ENCODE results near the gene IGSF22. TPM values are rescaled to one million over a fixed set of nuclear protein-coding genes. Genes with fewer than 3 reads are reported as not detected.

The IGSF22 gene
- total RNA-seq, 1 experiment from 2014 or later: not detected

DNA sequence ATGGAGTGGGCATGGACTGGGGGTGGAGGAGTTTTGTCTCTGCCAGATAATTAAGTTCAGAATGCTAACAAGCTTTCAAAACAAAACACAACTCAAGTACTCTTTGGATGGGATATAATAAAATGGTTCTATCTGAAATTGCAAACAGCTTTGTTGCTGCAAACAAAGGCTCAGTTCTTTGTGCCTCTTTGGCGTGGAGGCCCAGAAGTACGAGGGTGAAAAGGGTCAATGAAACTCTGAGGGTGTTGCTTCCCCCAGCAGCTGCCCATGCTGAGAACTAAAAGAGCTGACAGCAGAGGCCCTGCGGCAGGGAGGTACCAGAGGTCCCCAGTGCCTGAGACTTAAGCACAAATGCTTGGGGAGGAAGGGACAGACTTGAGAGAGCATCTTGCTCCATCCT, 26.5 kb upstream of the IGSF22 start:
- TF ChIP-seq TCF7L2 (IDR thresholded peaks at IDR 0.05; ENCODE audit: borderline replicate concordance, extremely low read depth, insufficient read depth, insufficient read length): no peak
- no peak for TF ChIP-seq SIN3A (IDR thresholded peaks at IDR 0.05; ENCODE audit: low read depth)
- TF ChIP-seq ZNF274 (IDR thresholded peaks at IDR 0.05; ENCODE audit: low read depth, low read length): no peak
- no peak for TF ChIP-seq CTCF (IDR thresholded peaks at IDR 0.05 in 2 of 3, conservative IDR thresholded peaks at IDR 0.05 in 1 of 3; ENCODE audit: borderline replicate concordance in 1 of 3, insufficient read depth in 1 of 3, low read depth in 2 of 3, low read length in 2 of 3)
- no peak for TF ChIP-seq YY1 (IDR thresholded peaks at IDR 0.05; ENCODE audit: extremely low read depth, insufficient replicate concordance, low read depth, low read length)
- Histone ChIP-seq H3K79me2 (ENCODE audit: insufficient read depth, low read length) (no peaks in the 10 kb centered on the region), H4K20me1 (ENCODE audit: insufficient read depth) (no peaks in the 10 kb centered on the region), H3K27ac (ENCODE audit: low read depth, low read length) (no peak overlapping the region), H3K4me3 (replicated peaks in 1 of 2; ENCODE audit: low read depth in 1 of 2, low read length in 2 of 2) (no peak overlapping the region), H3K9me3 (ENCODE audit: control insufficient read depth in 1 of 2, insufficient read depth in 1 of 2, low read depth in 1 of 2, low read length in 2 of 2) (no peaks in the 10 kb centered on the region), H3K9me2 (ENCODE audit: insufficient read depth) (no peaks in the 10 kb centered on the region), H2AFZ (ENCODE audit: low read depth, low read length, poor library complexity, severe bottlenecking) (no peak overlapping the region), H3K4me1 (ENCODE audit: control insufficient read depth in 1 of 2, insufficient read depth in 2 of 2, low read length in 2 of 2) (peaks cover 0 to 6% of the 10 kb centered on the region in 2 experiments; a peak in 2 of 4 replicates), H3K9ac (ENCODE audit: low read length) (no peak overlapping the region), H3K4me2 (ENCODE audit: low read length) (no peak overlapping the region), H3K36me3 (ENCODE audit: control insufficient read depth in 1 of 2, insufficient read depth in 2 of 2, low read length in 2 of 2) (no peaks in the 10 kb centered on the region; a peak in 1 of 4 replicates), H3K27me3 (ENCODE audit: insufficient read depth, low read length) (no peaks in the 10 kb centered on the region)
- no TSS peak for BruUV-seq (replicated peaks)
- CTCF ChIA-PET: interaction anchor here (1.3 kb wide), 1 partner anchor 12 kb away, joined by 3 read pairs; no protein-coding TSS in a partner anchor
- RAD21 ChIA-PET (ENCODE audit: low non-redundant PET in 1 of 2, low total read pairs in 2 of 2, uncharacterized antibody in 2 of 2, unreplicated experiment in 2 of 2): no interaction called here
- ATAC-seq (no peak), DNase-seq (ENCODE audit: low read depth, low spot score) (no peak)
- POLR2A ChIA-PET: no interaction called here
- intact Hi-C loops (cut with micrococcal nuclease): no loop called here

- BruUV-seq (replicated peaks): no TSS peak
- Histone ChIP-seq H3K9me3 (ENCODE audit: control insufficient read depth in 1 of 2, insufficient read depth in 1 of 2, low read depth in 1 of 2, low read length in 2 of 2) (no peaks in the 10 kb centered on the region), H3K27me3 (ENCODE audit: insufficient read depth, low read length) (no peaks in the 10 kb centered on the region), H3K9ac (ENCODE audit: low read length) (no peak overlapping the region), H3K4me1 (ENCODE audit: control insufficient read depth in 1 of 2, insufficient read depth in 2 of 2, low read length in 2 of 2) (peaks cover 0 to 6% of the 10 kb centered on the region in 2 experiments; a peak in 2 of 4 replicates), H3K79me2 (ENCODE audit: insufficient read depth, low read length) (no peaks in the 10 kb centered on the region), H2AFZ (ENCODE audit: low read depth, low read length, poor library complexity, severe bottlenecking) (no peak overlapping the region), H4K20me1 (ENCODE audit: insufficient read depth) (no peaks in the 10 kb centered on the region), H3K9me2 (ENCODE audit: insufficient read depth) (no peaks in the 10 kb centered on the region), H3K27ac (ENCODE audit: low read depth, low read length) (no peak overlapping the region), H3K36me3 (ENCODE audit: control insufficient read depth in 1 of 2, insufficient read depth in 2 of 2, low read length in 2 of 2) (no peaks in the 10 kb centered on the region; a peak in 1 of 4 replicates), H3K4me3 (replicated peaks in 1 of 2; ENCODE audit: low read depth in 1 of 2, low read length in 2 of 2) (no peak overlapping the region), H3K4me2 (ENCODE audit: low read length) (no peak overlapping the region)
- POLR2A ChIA-PET: no interaction called here
- CTCF ChIA-PET: interaction anchor here (0.6 kb wide), 1 partner anchor 14 kb away, joined by 4 read pairs; no protein-coding TSS in a partner anchor
- TF ChIP-seq ZFX (IDR thresholded peaks at IDR 0.05): no peak
- RAD21 ChIA-PET (ENCODE audit: low non-redundant PET in 1 of 2, low total read pairs in 2 of 2, uncharacterized antibody in 2 of 2, unreplicated experiment in 2 of 2): no interaction called here
- no peak for DNase-seq (ENCODE audit: low read depth, low spot score)
- no peak for ATAC-seq
- intact Hi-C loops (cut with micrococcal nuclease): no loop called here
These were observed 25.0 kb upstream of the IGSF22 start for GRCh38 chr11:18750944-18751343.

All from HCT116 (cell line).